ENCODE measurements around the gene CD79B.

GRCh38 chr17:63927464-63928171 lies 4.5 kb downstream of the CD79B start:
- TF ChIP-seq CTCF (IDR thresholded peaks at IDR 0.05) (no peak), POLR2A (IDR thresholded peaks at IDR 0.05) (no peak)

Measured in body of pancreas (tissue), 4 donors.